Kidney epithelial cell (primary cell): ENCODE data around the gene RCC1. TPM values are rescaled to one million over a fixed set of nuclear protein-coding genes. Genes with fewer than 3 reads are reported as not detected.
"Not testable (repeated sequence)": the region's sequence is repeated elsewhere in the genome, so short reads cannot be mapped to it uniquely, and the experiment has no call there.

Experiments
- DNase-seq: peaks from one replicate; pipeline ENCODE4 v3.0.0-alpha.2; 2010; ENCODE audit warnings: low read depth
- H3K27me3 ChIP-seq: 2 replicates; pipeline ENCODE4 v1.6.0; 2011; ENCODE audit warnings: low read length; ENCODE audit not compliant: control insufficient read depth, insufficient read depth
- H3K36me3 ChIP-seq: 2 replicates; pipeline ENCODE4 v1.5.1; 2011; ENCODE audit warnings: low read length; ENCODE audit not compliant: control insufficient read depth, insufficient read depth
- H3K4me3 ChIP-seq: 2 replicates; pipeline ENCODE4 v1.5.1; 2011; ENCODE audit warnings: low read depth, mild to moderate bottlenecking, control low read depth, low read length
- CTCF ChIP-seq: IDR thresholded peaks from 2 replicates; pipeline ENCODE4 v1.5.1; 2011; ENCODE audit warnings: mild to moderate bottlenecking, moderate library complexity, low read length, control low read depth, inconsistent platforms; ENCODE audit not compliant: insufficient read depth, poor library complexity, severe bottlenecking
- total RNA-seq: library from RNA; depleted of rRNA; stranded (reverse); fragments of >200 nt; gene quantifications from 2 replicates; pipeline ENCODE4 v1.2.3, GENCODE V29; 2015

The RCC1 gene
- total RNA-seq, 1 donor from 2014 or later = 45.2 TPM

GRCh38 chr1:28521502-28522164 is 15.8 kb downstream of the RCC1 start:
- no peak for DNase-seq
- Histone ChIP-seq H3K36me3 (no peaks in the 10 kb centered on the region), H3K27me3 (no peaks in the 10 kb centered on the region), H3K4me3 (no peak overlapping the region)
- no peak for TF ChIP-seq CTCF

GRCh38 chr1:28522537-28522936 is 16.7 kb downstream of the RCC1 start:
- not testable (repeated sequence) for DNase-seq, H3K36me3 ChIP-seq, H3K27me3 ChIP-seq, H3K4me3 ChIP-seq

- DNase-seq, H3K36me3 ChIP-seq, H3K27me3 ChIP-seq, H3K4me3 ChIP-seq: not testable (repeated sequence)
These were observed 19.3 kb downstream of the RCC1 start for GRCh38 chr1:28525002-28525642.

- no peak overlapping the region for H3K4me3 ChIP-seq
- no peak for DNase-seq
- H3K27me3 ChIP-seq = no peaks in the 10 kb centered on the region
- peaks cover 4% of the 10 kb centered on the region for H3K36me3 ChIP-seq
- TF ChIP-seq CTCF = no peak
These were observed 21.0 kb downstream of the RCC1 start for GRCh38 chr1:28526886-28527285.

- no peaks in the 10 kb centered on the region for H3K27me3 ChIP-seq
- H3K4me3 ChIP-seq = no peak overlapping the region
- no peak for TF ChIP-seq CTCF
- H3K36me3 ChIP-seq = peaks cover 7% of the 10 kb centered on the region
- DNase-seq = no peak
These were observed 24.6 kb downstream of the RCC1 start for GRCh38 chr1:28530456-28530855.

- Histone ChIP-seq H3K4me3 (no peak overlapping the region), H3K36me3 (peaks cover 8% of the 10 kb centered on the region), H3K27me3 (no peaks in the 10 kb centered on the region)
- no peak for DNase-seq
- no peak for TF ChIP-seq CTCF
These were observed 28.8 kb downstream of the RCC1 start for GRCh38 chr1:28534671-28535070.

GRCh38 chr1:28535180-28535579 is 29.3 kb downstream of the RCC1 start:
- Histone ChIP-seq H3K36me3 (peaks cover 7% of the 10 kb centered on the region), H3K27me3 (no peaks in the 10 kb centered on the region), H3K4me3 (no peak overlapping the region)
- TF ChIP-seq CTCF = no peak
- DNase-seq = no peak
